ENCODE measurements around the gene PDE1C.
A peak's percentile ranks its signal among the peaks of the same experiment; 100 is the strongest.

PDE1C gene

GRCh38 chr7:31788445-31788844, 281.8 kb downstream of the PDE1C start:
- TF ChIP-seq CTCF (conservative IDR thresholded peaks at IDR 0.05), result no peak
- no peak overlapping the region for H3K27ac ChIP-seq

- no peak for TF ChIP-seq CTCF (conservative IDR thresholded peaks at IDR 0.05)
- no peak overlapping the region for H3K27ac ChIP-seq
These were observed 283.9 kb downstream of the PDE1C start for GRCh38 chr7:31786326-31786725.

GRCh38 chr7:31785101-31785500, 285.1 kb downstream of the PDE1C start:
- no peak overlapping the region for H3K27ac ChIP-seq
- TF ChIP-seq CTCF (conservative IDR thresholded peaks at IDR 0.05), result no peak

GRCh38 chr7:31783221-31783620, 287.0 kb downstream of the PDE1C start:
- TF ChIP-seq CTCF (conservative IDR thresholded peaks at IDR 0.05), result no peak

GRCh38 chr7:31782411-31782991, 287.7 kb downstream of the PDE1C start:
- peak; percentile 82 for TF ChIP-seq CTCF (conservative IDR thresholded peaks at IDR 0.05)
- no peak overlapping the region for H3K27ac ChIP-seq

More at GRCh38 chr7:31783221-31783620, 287.0 kb downstream of the PDE1C start:
- H3K27ac ChIP-seq, result no peak overlapping the region

GRCh38 chr7:31778296-31778695, 291.9 kb downstream of the PDE1C start:
- TF ChIP-seq CTCF (conservative IDR thresholded peaks at IDR 0.05), result no peak
- no peak overlapping the region for H3K27ac ChIP-seq

- no peak overlapping the region for H3K27ac ChIP-seq
- TF ChIP-seq CTCF (conservative IDR thresholded peaks at IDR 0.05), result no peak
These were observed 293.6 kb downstream of the PDE1C start for GRCh38 chr7:31776616-31777015.

Data from VCaP (cell line).